GM15510 (cell line): ENCODE data around the gene PUM1.

ENCODE experiments used
- POLR2A ChIP-seq: IDR thresholded peaks from 3 replicates; pipeline ENCODE4 v1.6.1; 2011; ENCODE audit warnings: borderline replicate concordance; ENCODE audit not compliant: insufficient read length; ENCODE audit errors: extremely low read depth

Gene PUM1

DNA sequence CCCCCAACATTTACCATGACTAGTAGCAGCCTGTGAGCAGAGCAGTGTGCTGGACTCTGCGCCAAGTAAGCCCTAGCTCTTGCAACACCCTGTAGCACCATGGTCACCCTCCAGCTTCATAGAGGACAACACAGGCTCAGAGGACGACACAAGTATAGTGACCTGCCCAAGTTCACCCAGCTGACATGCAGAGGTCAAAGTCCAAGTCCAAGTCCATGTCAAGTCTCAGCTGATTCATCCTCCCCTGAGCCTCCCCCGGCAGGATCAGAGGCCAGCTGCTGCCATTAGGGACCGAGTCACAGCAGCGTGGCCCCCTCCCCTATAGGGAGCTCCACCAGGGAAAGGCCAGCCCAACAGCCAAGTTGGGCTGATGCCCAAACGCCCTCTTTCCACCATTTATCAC lies 172.8 kb downstream of the PUM1 start:
- TF ChIP-seq POLR2A = no peak

DNA sequence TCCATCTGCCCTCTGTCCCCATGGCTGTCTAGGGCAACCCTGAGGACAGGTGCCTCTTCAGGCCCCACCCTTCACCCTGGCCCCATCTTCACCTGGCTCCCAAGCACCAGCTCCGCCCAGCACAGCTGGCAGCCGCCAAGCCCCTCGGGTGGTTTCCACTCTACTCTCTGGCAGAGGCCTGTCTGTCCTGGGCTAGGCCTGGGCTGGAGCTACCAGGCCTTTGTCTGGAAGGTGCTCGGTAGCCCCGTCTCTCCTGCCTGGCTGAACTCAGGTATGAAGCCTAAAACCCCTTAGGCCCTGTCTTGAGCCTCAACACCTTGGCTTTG lies 174.3 kb downstream of the PUM1 start:
- TF ChIP-seq POLR2A = no peak

DNA sequence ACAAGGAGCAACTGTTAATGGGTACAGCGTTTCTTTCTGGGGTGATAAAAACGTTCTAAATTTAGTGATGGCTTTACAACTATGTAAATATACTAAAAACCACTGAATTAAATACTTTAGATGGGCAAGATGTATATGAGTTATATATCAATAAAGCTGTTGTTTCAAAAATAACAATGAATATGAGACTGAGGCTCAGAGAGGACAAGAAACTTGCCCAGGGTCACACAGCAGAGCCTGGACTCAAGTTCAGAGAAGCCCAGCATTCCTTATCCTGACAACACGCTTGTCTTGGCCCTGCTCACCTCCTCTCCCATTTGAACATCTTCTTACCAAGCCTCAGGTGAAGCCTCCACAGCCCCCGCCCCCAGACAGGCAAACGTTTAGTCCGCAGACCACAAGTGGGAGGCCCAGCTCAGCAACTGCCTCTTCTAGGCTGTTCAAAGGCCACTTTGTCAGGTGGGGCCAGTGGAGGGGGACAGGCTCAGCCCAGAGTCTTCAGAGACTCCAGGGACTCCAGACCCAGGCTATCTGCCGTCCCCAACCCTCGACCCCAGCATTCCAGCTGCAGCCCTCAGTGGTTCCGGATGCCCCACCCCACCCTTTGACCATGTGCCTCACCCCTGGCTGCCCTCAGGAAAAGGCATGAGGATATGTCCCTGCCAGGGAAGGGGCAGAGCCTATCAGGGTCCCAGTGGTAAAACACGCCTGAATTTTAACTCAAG lies 174.9 kb downstream of the PUM1 start:
- no peak for TF ChIP-seq POLR2A

DNA sequence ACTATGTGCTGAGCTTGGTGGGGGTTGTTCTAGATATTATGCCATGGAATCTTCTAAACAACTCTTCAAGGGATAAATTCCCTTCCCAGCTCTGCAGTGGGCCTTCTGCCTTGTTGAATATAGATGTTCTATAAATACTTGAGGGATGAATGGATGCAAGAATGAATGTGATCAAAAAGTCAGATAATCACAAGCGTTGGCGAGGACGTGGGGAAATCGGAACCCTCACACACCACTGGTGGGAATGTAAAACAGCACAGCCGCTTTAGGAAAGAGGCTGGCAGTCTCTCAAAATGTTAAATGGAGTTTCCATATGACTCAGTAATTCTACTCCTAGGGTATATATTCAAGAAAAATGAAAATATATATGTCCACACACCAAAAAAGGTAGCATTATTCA lies 176.0 kb downstream of the PUM1 start:
- TF ChIP-seq POLR2A = no peak

- TF ChIP-seq POLR2A = no peak
Observed at GRCh38 chr1:30888975-30889374, 176.5 kb downstream of the PUM1 start.

DNA sequence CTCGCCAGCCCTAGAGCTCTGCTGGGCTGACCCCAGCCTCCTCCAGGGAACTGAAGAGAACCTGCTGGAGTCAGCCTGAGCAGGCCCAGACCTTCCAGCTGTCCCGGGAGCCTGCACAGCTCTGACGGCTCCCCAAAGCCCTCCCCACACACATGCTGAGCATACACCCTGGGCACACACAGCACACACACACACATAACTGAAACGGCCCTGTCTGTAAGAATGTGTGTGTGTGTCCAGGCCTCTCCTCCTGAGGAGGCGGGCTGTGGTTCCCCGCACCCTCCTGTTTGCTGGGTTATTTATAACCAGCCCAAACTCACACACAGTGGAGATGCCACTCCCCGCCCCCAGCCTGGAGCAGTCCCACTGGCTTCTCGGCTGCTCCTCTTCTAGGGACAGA lies 177.1 kb downstream of the PUM1 start:
- TF ChIP-seq POLR2A = no peak

DNA sequence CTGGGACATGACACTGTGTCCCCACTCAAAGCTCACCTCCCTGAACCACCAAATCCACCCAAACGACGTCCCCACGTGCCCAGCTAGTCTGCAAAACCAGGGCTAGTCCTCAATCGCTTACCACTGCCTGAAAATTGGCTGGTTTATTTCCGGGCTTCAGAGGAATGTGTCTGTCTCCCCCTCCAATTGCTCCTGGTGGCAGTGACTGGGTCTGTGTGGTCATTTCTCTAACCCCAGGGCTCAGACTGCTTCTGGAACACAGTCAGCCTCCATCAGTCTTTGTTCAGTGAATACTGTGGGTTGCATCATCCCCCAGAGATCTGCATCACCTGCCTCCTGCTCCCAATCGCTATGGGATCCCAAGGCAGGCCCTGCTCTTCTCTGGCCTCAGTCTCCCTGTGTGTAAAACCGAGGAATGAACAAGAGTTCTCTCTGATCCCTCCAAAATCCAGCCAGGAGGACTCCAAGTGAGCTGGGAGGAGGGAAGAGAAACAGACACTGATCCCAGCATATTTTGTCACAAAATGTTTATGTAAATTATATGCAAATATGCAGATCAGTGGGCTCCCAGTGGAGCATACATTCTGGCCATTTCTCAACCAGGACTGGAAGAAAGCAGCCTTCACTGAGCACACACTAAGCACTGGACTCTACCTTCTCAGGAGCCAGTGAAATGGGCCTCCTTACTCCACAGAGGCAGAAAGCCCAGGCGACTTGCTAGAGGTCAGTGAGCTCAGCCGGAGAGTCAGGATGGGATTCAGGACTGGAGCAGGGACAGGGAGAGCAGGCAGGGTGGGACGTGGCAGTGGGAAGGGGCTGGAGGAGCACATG lies 177.8 kb downstream of the PUM1 start:
- no peak for TF ChIP-seq POLR2A

- no peak for TF ChIP-seq POLR2A
Observed at GRCh38 chr1:30886710-30887428, 178.6 kb downstream of the PUM1 start.

- TF ChIP-seq POLR2A = no peak
Observed at GRCh38 chr1:30885570-30886522, 179.7 kb downstream of the PUM1 start.

GRCh38 chr1:30884723-30885122 lies 180.8 kb downstream of the PUM1 start:
- TF ChIP-seq POLR2A = no peak

GRCh38 chr1:30883389-30884172 lies 181.9 kb downstream of the PUM1 start:
- no peak for TF ChIP-seq POLR2A

DNA sequence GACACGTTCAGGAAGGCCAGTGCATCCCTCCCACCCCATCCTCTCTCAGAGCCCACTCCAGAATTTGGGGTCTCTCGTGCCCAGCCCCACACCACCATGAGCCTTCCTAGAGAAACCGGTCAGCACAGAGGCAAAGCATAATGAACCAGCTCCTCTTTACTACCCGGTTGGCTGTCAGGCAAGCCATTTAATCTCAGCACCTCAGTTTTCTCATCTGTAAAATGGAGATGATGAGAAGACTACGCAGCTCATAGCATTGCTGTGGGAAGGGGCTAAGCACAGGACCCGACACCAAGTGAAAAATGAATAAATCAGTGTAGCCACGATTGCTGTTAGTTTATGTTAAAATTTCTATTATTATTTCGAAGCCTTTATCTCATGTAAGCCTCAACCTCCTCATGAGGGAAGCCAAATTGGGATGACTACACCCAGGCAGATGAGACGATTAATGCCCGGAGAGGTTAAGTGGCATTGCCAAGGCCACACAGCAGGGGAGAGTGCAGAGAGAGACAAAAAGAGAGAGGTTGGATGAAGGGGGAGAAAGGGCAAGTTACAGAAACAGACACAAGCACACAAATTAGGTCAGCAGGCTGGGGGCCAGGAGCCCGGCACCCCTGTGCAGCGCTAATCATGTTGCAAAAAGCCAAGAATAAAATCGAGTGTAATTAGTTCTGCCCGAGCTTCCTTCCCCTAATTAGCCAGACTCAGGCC lies 182.7 kb downstream of the PUM1 start:
- TF ChIP-seq POLR2A = no peak
